WTC11 (cell line): ENCODE results near the gene PROX2.

ENCODE experiments used
- CBFB ChIP-seq: sonication (generic); formaldehyde crosslinking; IDR thresholded peaks from 2 replicates; pipeline ENCODE4 v1.8.1; 2022; ENCODE audit warnings: mild to moderate bottlenecking, low read depth, missing genetic modification reagents
- EMX1 ChIP-seq: fragments of 250-450 bp; sonication (Bioruptor Pico); IDR thresholded peaks from 2 replicates; pipeline ENCODE4 v1.8.0; 2021; ENCODE audit warnings: mild to moderate bottlenecking
- ETV6 ChIP-seq: sonication (generic); formaldehyde crosslinking; IDR thresholded peaks from 2 replicates; pipeline ENCODE4 v1.8.1; 2022; ENCODE audit warnings: mild to moderate bottlenecking, missing genetic modification reagents
- GRHL2 ChIP-seq: fragments of 250-450 bp; sonication (Bioruptor Pico); IDR thresholded peaks from 2 replicates; pipeline ENCODE4 v1.8.0; 2022; ENCODE audit warnings: mild to moderate bottlenecking, moderate library complexity; ENCODE audit not compliant: insufficient replicate concordance, severe bottlenecking
- HMGXB4 ChIP-seq: sonication (generic); formaldehyde crosslinking; IDR thresholded peaks from 2 replicates; pipeline ENCODE4 v1.8.1; 2023; ENCODE audit warnings: mild to moderate bottlenecking, moderate library complexity, missing genetic modification reagents
- IRF2 ChIP-seq: sonication (generic); formaldehyde crosslinking; IDR thresholded peaks from 2 replicates; pipeline ENCODE4 v1.8.0; 2022; ENCODE audit warnings: low read depth, missing genetic modification reagents, borderline replicate concordance
- NR1H2 ChIP-seq: sonication (generic); formaldehyde crosslinking; IDR thresholded peaks from 2 replicates; pipeline ENCODE4 v1.9.0; 2021; ENCODE audit warnings: mild to moderate bottlenecking, moderate library complexity, missing genetic modification reagents
- SP1 ChIP-seq: sonication (generic); formaldehyde crosslinking; conservative IDR thresholded peaks from 2 replicates; pipeline ENCODE4 v1.8.1; 2022; ENCODE audit warnings: missing genetic modification reagents
- TCF7 ChIP-seq: sonication (generic); formaldehyde crosslinking; IDR thresholded peaks from 2 replicates; pipeline ENCODE4 v1.8.0; 2022; ENCODE audit warnings: mild to moderate bottlenecking, low read depth, missing genetic modification reagents, moderate library complexity
- ZNF317 ChIP-seq: sonication (generic); formaldehyde crosslinking; IDR thresholded peaks from 2 replicates; pipeline ENCODE4 v1.8.1; 2023; ENCODE audit warnings: low read depth, mild to moderate bottlenecking, moderate library complexity, missing genetic modification reagents, borderline replicate concordance
- TF ChIP-seq, protein P1 (sequence below): fragments of 200-600 bp; IDR thresholded peaks from 2 replicates; pipeline ENCODE4 v1.8.0; 2022; ENCODE audit warnings: antibody characterized with exemption
- TF ChIP-seq, protein P2 (sequence below): sonication (generic); formaldehyde crosslinking; IDR thresholded peaks from 2 replicates; pipeline ENCODE4 v1.8.0; 2022; ENCODE audit warnings: mild to moderate bottlenecking, missing genetic modification reagents
- TF ChIP-seq, protein P3 (sequence below): sonication (generic); formaldehyde crosslinking; IDR thresholded peaks from 2 replicates; pipeline ENCODE4 v1.8.0; 2022; ENCODE audit warnings: mild to moderate bottlenecking, missing genetic modification reagents
- TF ChIP-seq, protein P4 (sequence below): sonication (generic); formaldehyde crosslinking; IDR thresholded peaks from 2 replicates; pipeline ENCODE4 v1.8.0; 2022; ENCODE audit warnings: missing genetic modification reagents

- no peak for TF ChIP-seq SP1
- TF ChIP-seq, protein P1, sequence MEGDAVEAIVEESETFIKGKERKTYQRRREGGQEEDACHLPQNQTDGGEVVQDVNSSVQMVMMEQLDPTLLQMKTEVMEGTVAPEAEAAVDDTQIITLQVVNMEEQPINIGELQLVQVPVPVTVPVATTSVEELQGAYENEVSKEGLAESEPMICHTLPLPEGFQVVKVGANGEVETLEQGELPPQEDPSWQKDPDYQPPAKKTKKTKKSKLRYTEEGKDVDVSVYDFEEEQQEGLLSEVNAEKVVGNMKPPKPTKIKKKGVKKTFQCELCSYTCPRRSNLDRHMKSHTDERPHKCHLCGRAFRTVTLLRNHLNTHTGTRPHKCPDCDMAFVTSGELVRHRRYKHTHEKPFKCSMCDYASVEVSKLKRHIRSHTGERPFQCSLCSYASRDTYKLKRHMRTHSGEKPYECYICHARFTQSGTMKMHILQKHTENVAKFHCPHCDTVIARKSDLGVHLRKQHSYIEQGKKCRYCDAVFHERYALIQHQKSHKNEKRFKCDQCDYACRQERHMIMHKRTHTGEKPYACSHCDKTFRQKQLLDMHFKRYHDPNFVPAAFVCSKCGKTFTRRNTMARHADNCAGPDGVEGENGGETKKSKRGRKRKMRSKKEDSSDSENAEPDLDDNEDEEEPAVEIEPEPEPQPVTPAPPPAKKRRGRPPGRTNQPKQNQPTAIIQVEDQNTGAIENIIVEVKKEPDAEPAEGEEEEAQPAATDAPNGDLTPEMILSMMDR: no peak
- TF ChIP-seq HMGXB4 (CRISPR knock-in tag): no peak
- no peak for TF ChIP-seq TCF7 (CRISPR knock-in tag)
- TF ChIP-seq IRF2 (CRISPR knock-in tag): no peak
- TF ChIP-seq, protein P2, sequence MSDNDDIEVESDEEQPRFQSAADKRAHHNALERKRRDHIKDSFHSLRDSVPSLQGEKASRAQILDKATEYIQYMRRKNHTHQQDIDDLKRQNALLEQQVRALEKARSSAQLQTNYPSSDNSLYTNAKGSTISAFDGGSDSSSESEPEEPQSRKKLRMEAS (CRISPR knock-in tag): no peak
- TF ChIP-seq ETV6 (CRISPR knock-in tag): no peak
- TF ChIP-seq ZNF317 (CRISPR knock-in tag): no peak
- TF ChIP-seq NR1H2 (CRISPR knock-in tag): no peak
- no peak for TF ChIP-seq CBFB
- TF ChIP-seq, protein P3, sequence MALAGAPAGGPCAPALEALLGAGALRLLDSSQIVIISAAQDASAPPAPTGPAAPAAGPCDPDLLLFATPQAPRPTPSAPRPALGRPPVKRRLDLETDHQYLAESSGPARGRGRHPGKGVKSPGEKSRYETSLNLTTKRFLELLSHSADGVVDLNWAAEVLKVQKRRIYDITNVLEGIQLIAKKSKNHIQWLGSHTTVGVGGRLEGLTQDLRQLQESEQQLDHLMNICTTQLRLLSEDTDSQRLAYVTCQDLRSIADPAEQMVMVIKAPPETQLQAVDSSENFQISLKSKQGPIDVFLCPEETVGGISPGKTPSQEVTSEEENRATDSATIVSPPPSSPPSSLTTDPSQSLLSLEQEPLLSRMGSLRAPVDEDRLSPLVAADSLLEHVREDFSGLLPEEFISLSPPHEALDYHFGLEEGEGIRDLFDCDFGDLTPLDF (CRISPR knock-in tag): no peak
- TF ChIP-seq, protein P4, sequence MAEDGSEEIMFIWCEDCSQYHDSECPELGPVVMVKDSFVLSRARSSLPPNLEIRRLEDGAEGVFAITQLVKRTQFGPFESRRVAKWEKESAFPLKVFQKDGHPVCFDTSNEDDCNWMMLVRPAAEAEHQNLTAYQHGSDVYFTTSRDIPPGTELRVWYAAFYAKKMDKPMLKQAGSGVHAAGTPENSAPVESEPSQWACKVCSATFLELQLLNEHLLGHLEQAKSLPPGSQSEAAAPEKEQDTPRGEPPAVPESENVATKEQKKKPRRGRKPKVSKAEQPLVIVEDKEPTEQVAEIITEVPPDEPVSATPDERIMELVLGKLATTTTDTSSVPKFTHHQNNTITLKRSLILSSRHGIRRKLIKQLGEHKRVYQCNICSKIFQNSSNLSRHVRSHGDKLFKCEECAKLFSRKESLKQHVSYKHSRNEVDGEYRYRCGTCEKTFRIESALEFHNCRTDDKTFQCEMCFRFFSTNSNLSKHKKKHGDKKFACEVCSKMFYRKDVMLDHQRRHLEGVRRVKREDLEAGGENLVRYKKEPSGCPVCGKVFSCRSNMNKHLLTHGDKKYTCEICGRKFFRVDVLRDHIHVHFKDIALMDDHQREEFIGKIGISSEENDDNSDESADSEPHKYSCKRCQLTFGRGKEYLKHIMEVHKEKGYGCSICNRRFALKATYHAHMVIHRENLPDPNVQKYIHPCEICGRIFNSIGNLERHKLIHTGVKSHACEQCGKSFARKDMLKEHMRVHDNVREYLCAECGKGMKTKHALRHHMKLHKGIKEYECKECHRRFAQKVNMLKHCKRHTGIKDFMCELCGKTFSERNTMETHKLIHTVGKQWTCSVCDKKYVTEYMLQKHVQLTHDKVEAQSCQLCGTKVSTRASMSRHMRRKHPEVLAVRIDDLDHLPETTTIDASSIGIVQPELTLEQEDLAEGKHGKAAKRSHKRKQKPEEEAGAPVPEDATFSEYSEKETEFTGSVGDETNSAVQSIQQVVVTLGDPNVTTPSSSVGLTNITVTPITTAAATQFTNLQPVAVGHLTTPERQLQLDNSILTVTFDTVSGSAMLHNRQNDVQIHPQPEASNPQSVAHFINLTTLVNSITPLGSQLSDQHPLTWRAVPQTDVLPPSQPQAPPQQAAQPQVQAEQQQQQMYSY (CRISPR knock-in tag): no peak
- TF ChIP-seq GRHL2 (CRISPR knock-in tag): no peak
- TF ChIP-seq EMX1 (CRISPR knock-in tag): no peak
These were observed 39.5 kb downstream of the PROX2 start for GRCh38 chr14:74836251-74836960.
